Measurements from ENCODE around the gene MAPK8. TPM values are rescaled to one million over a fixed set of nuclear protein-coding genes. Genes with fewer than 3 reads are reported as not detected.

The MAPK8 gene
- total RNA-seq, 1 experiment from 2014 or later = 67.5 TPM

DNA sequence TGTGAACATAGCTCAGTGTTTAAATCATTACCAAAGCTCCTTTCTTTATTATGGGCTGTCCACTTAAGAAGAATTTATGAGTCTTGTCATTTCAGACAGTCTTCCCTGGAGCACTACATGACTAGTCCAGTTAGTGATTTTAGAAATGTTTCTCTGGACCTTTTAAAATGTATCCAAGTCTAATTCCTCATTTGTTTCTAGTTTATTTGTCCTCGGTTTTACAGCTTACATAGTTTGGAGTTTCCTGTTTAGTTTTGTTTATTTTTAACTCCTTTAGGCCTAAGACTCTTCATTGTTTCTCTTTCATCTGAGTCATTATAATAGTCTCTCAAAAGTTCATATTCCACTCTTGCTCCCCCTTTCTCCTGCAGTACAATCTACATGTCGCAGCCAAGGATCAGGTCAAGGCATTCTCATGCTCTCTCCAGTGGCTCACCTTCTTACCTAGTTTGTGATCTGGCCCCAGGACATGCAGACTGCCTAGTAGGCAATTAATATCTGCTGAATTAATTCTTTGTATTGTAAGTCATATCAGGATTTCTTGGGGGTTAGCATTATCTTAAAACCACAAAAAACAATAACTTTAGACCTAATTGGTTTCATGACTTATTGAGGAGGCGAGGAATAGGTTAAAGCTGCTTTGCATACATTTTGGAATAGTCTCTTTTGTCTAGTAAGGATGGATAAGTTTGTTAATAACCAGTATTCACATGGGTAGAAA is 93.8 kb downstream of the MAPK8 start:
- Histone ChIP-seq H3K27me3 (ENCODE audit: insufficient read depth, low read depth) (no peaks in the 10 kb centered on the region), H3K36me3 (ENCODE audit: low read depth) (no peaks in the 10 kb centered on the region), H4K20me1 (ENCODE audit: insufficient read depth) (peaks cover 14% of the 10 kb centered on the region), H3K9me3 (ENCODE audit: insufficient read depth, low read depth) (no peaks in the 10 kb centered on the region), H3K27ac (no peak overlapping the region), H3K9me2 (ENCODE audit: insufficient read depth) (no peaks in the 10 kb centered on the region), H3K79me2 (ENCODE audit: low read depth) (peaks cover 11% of the 10 kb centered on the region; the same call in 1 of the 2 replicates), H2AFZ (no peak overlapping the region), H3K4me3 (no peak overlapping the region), H3K4me2 (no peak overlapping the region), H3K4me1 (replicated peaks; ENCODE audit: insufficient read depth) (no peaks in the 10 kb centered on the region), H3F3A (ENCODE audit: insufficient read depth, low read depth) (no peaks in the 10 kb centered on the region)
- intact Hi-C loops (cut with micrococcal nuclease; ENCODE audit: unreplicated experiment) = no loop called here
- TF ChIP-seq EZH2 (IDR thresholded peaks at IDR 0.05; ENCODE audit: low read depth) = no peak
- BruUV-seq (replicated peaks) = no TSS peak
- POLR2A ChIA-PET (ENCODE audit: unreplicated experiment) = interaction anchor here (0.6 kb wide), 1 partner anchor 15 kb away, joined by 9 read pairs; no protein-coding TSS in a partner anchor
- no peak for DNase-seq
- CTCF ChIA-PET = no interaction called here

DNA sequence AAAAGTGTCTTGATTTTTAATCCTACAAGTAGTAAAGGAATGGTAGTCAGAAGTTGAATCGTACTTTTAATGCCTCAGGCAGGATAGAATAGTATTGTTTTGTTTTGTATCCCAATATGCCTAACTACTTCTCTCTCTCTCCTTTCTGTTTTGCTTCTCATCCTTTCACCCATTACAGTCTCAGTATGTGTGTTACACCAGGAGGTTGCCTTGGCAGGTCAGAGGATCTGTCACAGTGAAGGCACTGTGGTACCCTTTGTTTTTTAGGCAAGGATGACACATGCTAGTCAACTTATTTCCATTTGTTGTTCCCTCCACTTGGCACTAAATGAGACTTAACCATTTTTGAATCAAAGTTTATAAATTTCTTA is 94.4 kb downstream of the MAPK8 start:
- BruUV-seq (replicated peaks) = no TSS peak
- H3K4me3 ChIP-seq = no peak overlapping the region
- H3K27ac ChIP-seq = no peak overlapping the region
- no peaks in the 10 kb centered on the region for H3K4me1 ChIP-seq (replicated peaks; ENCODE audit: insufficient read depth)
- no peak overlapping the region for H2AFZ ChIP-seq
- intact Hi-C loops (cut with micrococcal nuclease; ENCODE audit: unreplicated experiment) = no loop called here
- no peak overlapping the region for H3K4me2 ChIP-seq
- ChIA-PET POLR2A (ENCODE audit: unreplicated experiment) (no interaction called here), CTCF (no interaction called here)
- H3K9me2 ChIP-seq (ENCODE audit: insufficient read depth) = no peaks in the 10 kb centered on the region
- H3K36me3 ChIP-seq (ENCODE audit: low read depth) = no peaks in the 10 kb centered on the region
- no peaks in the 10 kb centered on the region for H3K27me3 ChIP-seq (ENCODE audit: insufficient read depth, low read depth)
- no peak for DNase-seq
- H4K20me1 ChIP-seq (ENCODE audit: insufficient read depth) = peaks cover 14% of the 10 kb centered on the region
- no peak for TF ChIP-seq EZH2 (IDR thresholded peaks at IDR 0.05; ENCODE audit: low read depth)
- TF ChIP-seq, protein P1, sequence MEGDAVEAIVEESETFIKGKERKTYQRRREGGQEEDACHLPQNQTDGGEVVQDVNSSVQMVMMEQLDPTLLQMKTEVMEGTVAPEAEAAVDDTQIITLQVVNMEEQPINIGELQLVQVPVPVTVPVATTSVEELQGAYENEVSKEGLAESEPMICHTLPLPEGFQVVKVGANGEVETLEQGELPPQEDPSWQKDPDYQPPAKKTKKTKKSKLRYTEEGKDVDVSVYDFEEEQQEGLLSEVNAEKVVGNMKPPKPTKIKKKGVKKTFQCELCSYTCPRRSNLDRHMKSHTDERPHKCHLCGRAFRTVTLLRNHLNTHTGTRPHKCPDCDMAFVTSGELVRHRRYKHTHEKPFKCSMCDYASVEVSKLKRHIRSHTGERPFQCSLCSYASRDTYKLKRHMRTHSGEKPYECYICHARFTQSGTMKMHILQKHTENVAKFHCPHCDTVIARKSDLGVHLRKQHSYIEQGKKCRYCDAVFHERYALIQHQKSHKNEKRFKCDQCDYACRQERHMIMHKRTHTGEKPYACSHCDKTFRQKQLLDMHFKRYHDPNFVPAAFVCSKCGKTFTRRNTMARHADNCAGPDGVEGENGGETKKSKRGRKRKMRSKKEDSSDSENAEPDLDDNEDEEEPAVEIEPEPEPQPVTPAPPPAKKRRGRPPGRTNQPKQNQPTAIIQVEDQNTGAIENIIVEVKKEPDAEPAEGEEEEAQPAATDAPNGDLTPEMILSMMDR (conservative IDR thresholded peaks at IDR 0.05) = no peak
- no peaks in the 10 kb centered on the region for H3K9me3 ChIP-seq (ENCODE audit: insufficient read depth, low read depth)
- H3K79me2 ChIP-seq (ENCODE audit: low read depth) = peaks cover 6% of the 10 kb centered on the region; the same call in 1 of the 2 replicates
- no peaks in the 10 kb centered on the region for H3F3A ChIP-seq (ENCODE audit: insufficient read depth, low read depth)

DNA sequence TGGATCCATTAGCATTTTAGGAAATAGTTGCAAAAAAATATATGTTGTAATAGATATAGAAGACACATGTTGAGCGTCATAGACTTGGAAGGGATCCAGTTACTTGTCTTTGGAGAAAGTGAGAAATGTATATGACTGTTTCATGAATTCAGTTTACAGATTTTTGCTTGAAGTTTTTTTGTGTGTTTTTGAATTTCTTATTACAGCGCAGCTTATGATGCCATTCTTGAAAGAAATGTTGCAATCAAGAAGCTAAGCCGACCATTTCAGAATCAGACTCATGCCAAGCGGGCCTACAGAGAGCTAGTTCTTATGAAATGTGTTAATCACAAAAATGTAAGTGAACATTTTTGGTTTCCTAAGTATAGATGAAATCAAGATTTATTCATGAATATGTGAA is 98.2 kb downstream of the MAPK8 start:
- intact Hi-C loops (cut with micrococcal nuclease; ENCODE audit: unreplicated experiment) = no loop called here
- Histone ChIP-seq H3F3A (ENCODE audit: insufficient read depth, low read depth) (no peaks in the 10 kb centered on the region), H3K27me3 (ENCODE audit: insufficient read depth, low read depth) (no peaks in the 10 kb centered on the region), H4K20me1 (ENCODE audit: insufficient read depth) (peaks cover 7% of the 10 kb centered on the region), H3K27ac (no peak overlapping the region), H3K4me2 (no peak overlapping the region), H3K9me3 (ENCODE audit: insufficient read depth, low read depth) (no peaks in the 10 kb centered on the region), H3K4me1 (replicated peaks; ENCODE audit: insufficient read depth) (no peaks in the 10 kb centered on the region), H3K9me2 (ENCODE audit: insufficient read depth) (no peaks in the 10 kb centered on the region), H3K36me3 (ENCODE audit: low read depth) (0 out of 2 replicates have a peak, but pooled peaks cover under 1% of the 10 kb centered on the region), H3K4me3 (no peak overlapping the region), H2AFZ (no peak overlapping the region), H3K79me2 (ENCODE audit: low read depth) (no peaks in the 10 kb centered on the region)
- CTCF ChIA-PET = no interaction called here
- TF ChIP-seq, protein P1 (conservative IDR thresholded peaks at IDR 0.05) = no peak
- no peak for TF ChIP-seq EZH2 (IDR thresholded peaks at IDR 0.05; ENCODE audit: low read depth)
- DNase-seq = no peak
- BruUV-seq (replicated peaks) = no TSS peak
- POLR2A ChIA-PET (ENCODE audit: unreplicated experiment) = no interaction called here

DNA sequence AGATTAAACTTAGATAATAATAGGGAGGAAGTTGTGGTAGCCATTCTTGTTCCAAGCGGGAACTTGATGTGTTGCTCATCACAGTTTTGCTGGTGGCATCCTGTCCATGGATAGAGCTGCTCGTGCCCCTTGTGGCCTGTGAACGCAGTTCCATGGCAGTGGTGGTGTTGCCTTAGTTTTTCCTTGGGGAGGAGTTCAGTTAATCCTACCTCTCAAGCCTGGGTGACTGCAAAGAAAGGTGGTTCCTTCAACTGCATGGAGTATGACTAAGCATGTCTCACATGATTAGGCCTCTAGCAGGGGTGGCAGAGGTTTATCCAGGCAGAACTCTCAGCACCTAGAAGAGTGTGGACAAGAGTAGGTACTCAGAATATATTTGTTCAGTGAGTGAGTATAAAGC is 99.7 kb downstream of the MAPK8 start:
- Histone ChIP-seq H3K4me3 (no peak overlapping the region), H3K9me2 (ENCODE audit: insufficient read depth) (no peaks in the 10 kb centered on the region), H3K27me3 (ENCODE audit: insufficient read depth, low read depth) (no peaks in the 10 kb centered on the region), H2AFZ (no peak overlapping the region), H3K27ac (no peak overlapping the region), H3K36me3 (ENCODE audit: low read depth) (peaks cover 10% of the 10 kb centered on the region), H3K9me3 (ENCODE audit: insufficient read depth, low read depth) (no peaks in the 10 kb centered on the region), H3K4me1 (replicated peaks; ENCODE audit: insufficient read depth) (no peaks in the 10 kb centered on the region), H3K79me2 (ENCODE audit: low read depth) (no peaks in the 10 kb centered on the region), H3F3A (ENCODE audit: insufficient read depth, low read depth) (no peaks in the 10 kb centered on the region), H3K4me2 (no peak overlapping the region), H4K20me1 (ENCODE audit: insufficient read depth) (no peaks in the 10 kb centered on the region; the same call in 1 of the 2 replicates)
- no TSS peak for BruUV-seq (replicated peaks)
- TF ChIP-seq EZH2 (IDR thresholded peaks at IDR 0.05; ENCODE audit: low read depth) = no peak
- TF ChIP-seq, protein P1 (conservative IDR thresholded peaks at IDR 0.05) = no peak
- intact Hi-C loops (cut with micrococcal nuclease; ENCODE audit: unreplicated experiment) = no loop called here
- CTCF ChIA-PET = no interaction called here
- DNase-seq = no peak
- POLR2A ChIA-PET (ENCODE audit: unreplicated experiment) = no interaction called here

Data from PC-9 (cell line).